Measurements from ENCODE around the gene EVC2.

The EVC2 gene

DNA sequence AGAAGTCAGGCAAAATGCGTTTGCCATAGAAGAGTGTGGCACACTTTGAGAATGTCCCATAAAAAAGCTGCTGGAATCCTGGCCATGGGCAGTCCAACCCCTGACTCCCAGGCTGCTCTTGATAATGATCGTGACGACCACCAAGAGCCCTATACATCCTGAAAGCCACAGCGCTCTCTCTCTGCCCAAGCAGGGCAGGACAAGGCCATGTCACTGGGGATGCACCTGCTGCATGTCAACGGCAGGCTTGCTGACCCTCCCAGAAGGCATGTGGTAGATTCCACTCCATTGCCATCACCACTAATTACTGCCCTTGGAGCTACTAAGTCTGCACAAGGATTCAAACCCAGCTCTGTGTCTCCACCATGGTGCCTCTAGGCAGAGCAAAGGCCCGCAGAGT, 144.5 kb downstream of the EVC2 start:
- Histone ChIP-seq H3K9me3 (ENCODE audit: control insufficient read depth, low read length) (no peaks in the 10 kb centered on the region), H3K36me3 (ENCODE audit: control insufficient read depth, insufficient read depth, low read length) (no peaks in the 10 kb centered on the region), H3K27me3 (ENCODE audit: control insufficient read depth, insufficient read depth, low read length) (no peaks in the 10 kb centered on the region), H3K9ac (ENCODE audit: low read length) (no peak overlapping the region), H3K4me3 (ENCODE audit: low read length) (no peak overlapping the region), H3K4me1 (ENCODE audit: control insufficient read depth, insufficient read depth, low read length) (no peaks in the 10 kb centered on the region)

DNA sequence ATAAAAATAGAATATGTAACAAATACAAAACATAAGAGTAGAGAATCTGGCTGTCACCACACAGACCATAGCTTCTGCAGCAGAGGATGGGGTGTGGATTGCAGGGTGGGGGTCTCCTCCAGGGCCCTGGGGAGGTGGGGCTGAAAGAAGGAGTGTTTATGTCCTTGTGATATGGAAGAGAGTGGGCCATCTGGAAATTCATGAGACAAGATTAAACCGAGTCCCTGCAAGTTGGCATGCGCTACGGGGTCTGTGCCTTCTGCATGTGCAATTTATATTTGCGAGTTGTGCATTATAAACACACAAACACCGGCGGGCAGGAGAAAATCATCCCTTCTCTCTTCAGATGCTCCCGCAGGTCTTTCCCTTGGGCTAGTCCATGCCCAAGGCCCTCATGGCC, 145.9 kb downstream of the EVC2 start:
- Histone ChIP-seq H3K27me3 (ENCODE audit: control insufficient read depth, insufficient read depth, low read length) (no peaks in the 10 kb centered on the region), H3K36me3 (ENCODE audit: control insufficient read depth, insufficient read depth, low read length) (no peaks in the 10 kb centered on the region), H3K9ac (ENCODE audit: low read length) (no peak overlapping the region), H3K4me1 (ENCODE audit: control insufficient read depth, insufficient read depth, low read length) (no peaks in the 10 kb centered on the region), H3K9me3 (ENCODE audit: control insufficient read depth, low read length) (no peaks in the 10 kb centered on the region), H3K4me3 (ENCODE audit: low read length) (no peak overlapping the region)

- no peaks in the 10 kb centered on the region for H3K4me1 ChIP-seq (ENCODE audit: control insufficient read depth, insufficient read depth, low read length)
- no peaks in the 10 kb centered on the region for H3K9me3 ChIP-seq (ENCODE audit: control insufficient read depth, low read length)
- H3K36me3 ChIP-seq (ENCODE audit: control insufficient read depth, insufficient read depth, low read length) = no peaks in the 10 kb centered on the region
- no peak overlapping the region for H3K9ac ChIP-seq (ENCODE audit: low read length)
- no peak overlapping the region for H3K4me3 ChIP-seq (ENCODE audit: low read length)
- H3K27me3 ChIP-seq (ENCODE audit: control insufficient read depth, insufficient read depth, low read length) = no peaks in the 10 kb centered on the region
Observed at GRCh38 chr4:5561286-5561685, 147.1 kb downstream of the EVC2 start.

DNA sequence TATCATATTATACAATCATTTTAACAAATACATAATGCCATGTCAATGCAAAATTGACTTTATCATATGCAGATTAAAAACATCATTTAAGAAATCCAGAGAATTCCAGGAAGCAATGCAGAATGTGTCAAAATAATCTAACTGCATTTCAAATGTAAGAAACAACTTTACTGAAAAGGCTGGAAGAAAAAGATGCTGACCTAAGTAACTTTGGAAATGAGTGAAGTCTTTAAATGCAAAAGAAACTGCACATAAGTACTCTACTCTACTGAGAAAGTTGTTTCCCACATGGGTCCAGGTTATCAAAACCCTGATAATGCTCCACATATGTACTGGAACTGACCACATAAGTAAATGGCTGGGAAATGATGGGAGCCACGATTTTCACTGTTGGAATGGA, 149.9 kb downstream of the EVC2 start:
- no peaks in the 10 kb centered on the region for H3K36me3 ChIP-seq (ENCODE audit: control insufficient read depth, insufficient read depth, low read length)
- no peaks in the 10 kb centered on the region for H3K9me3 ChIP-seq (ENCODE audit: control insufficient read depth, low read length)
- H3K9ac ChIP-seq (ENCODE audit: low read length) = no peak overlapping the region
- no peak overlapping the region for H3K4me3 ChIP-seq (ENCODE audit: low read length)
- H3K4me1 ChIP-seq (ENCODE audit: control insufficient read depth, insufficient read depth, low read length) = no peaks in the 10 kb centered on the region
- no peaks in the 10 kb centered on the region for H3K27me3 ChIP-seq (ENCODE audit: control insufficient read depth, insufficient read depth, low read length)

- Histone ChIP-seq H3K4me1 (ENCODE audit: control insufficient read depth, insufficient read depth, low read length) (no peaks in the 10 kb centered on the region), H3K36me3 (ENCODE audit: control insufficient read depth, insufficient read depth, low read length) (no peaks in the 10 kb centered on the region)
Observed at GRCh38 chr4:5554376-5554775, 154.0 kb downstream of the EVC2 start.

GRCh38 chr4:5553801-5554200, 154.6 kb downstream of the EVC2 start:
- no peaks in the 10 kb centered on the region for H3K27me3 ChIP-seq (ENCODE audit: control insufficient read depth, insufficient read depth, low read length)
- H3K9me3 ChIP-seq (ENCODE audit: control insufficient read depth, low read length) = no peaks in the 10 kb centered on the region
- no peak overlapping the region for H3K9ac ChIP-seq (ENCODE audit: low read length)
- H3K36me3 ChIP-seq (ENCODE audit: control insufficient read depth, insufficient read depth, low read length) = no peaks in the 10 kb centered on the region
- no peak overlapping the region for H3K4me3 ChIP-seq (ENCODE audit: low read length)
- no peaks in the 10 kb centered on the region for H3K4me1 ChIP-seq (ENCODE audit: control insufficient read depth, insufficient read depth, low read length)

More at GRCh38 chr4:5554376-5554775, 154.0 kb downstream of the EVC2 start:
- Histone ChIP-seq H3K9me3 (ENCODE audit: control insufficient read depth, low read length) (no peaks in the 10 kb centered on the region), H3K27me3 (ENCODE audit: control insufficient read depth, insufficient read depth, low read length) (no peaks in the 10 kb centered on the region), H3K4me3 (ENCODE audit: low read length) (no peak overlapping the region), H3K9ac (ENCODE audit: low read length) (no peak overlapping the region)

- no peak overlapping the region for H3K4me3 ChIP-seq (ENCODE audit: low read length)
- no peaks in the 10 kb centered on the region for H3K36me3 ChIP-seq (ENCODE audit: control insufficient read depth, insufficient read depth, low read length)
- no peaks in the 10 kb centered on the region for H3K27me3 ChIP-seq (ENCODE audit: control insufficient read depth, insufficient read depth, low read length)
- no peak overlapping the region for H3K9ac ChIP-seq (ENCODE audit: low read length)
- no peaks in the 10 kb centered on the region for H3K9me3 ChIP-seq (ENCODE audit: control insufficient read depth, low read length)
- H3K4me1 ChIP-seq (ENCODE audit: control insufficient read depth, insufficient read depth, low read length) = no peaks in the 10 kb centered on the region
Observed at GRCh38 chr4:5552451-5552850, 155.9 kb downstream of the EVC2 start.

DNA sequence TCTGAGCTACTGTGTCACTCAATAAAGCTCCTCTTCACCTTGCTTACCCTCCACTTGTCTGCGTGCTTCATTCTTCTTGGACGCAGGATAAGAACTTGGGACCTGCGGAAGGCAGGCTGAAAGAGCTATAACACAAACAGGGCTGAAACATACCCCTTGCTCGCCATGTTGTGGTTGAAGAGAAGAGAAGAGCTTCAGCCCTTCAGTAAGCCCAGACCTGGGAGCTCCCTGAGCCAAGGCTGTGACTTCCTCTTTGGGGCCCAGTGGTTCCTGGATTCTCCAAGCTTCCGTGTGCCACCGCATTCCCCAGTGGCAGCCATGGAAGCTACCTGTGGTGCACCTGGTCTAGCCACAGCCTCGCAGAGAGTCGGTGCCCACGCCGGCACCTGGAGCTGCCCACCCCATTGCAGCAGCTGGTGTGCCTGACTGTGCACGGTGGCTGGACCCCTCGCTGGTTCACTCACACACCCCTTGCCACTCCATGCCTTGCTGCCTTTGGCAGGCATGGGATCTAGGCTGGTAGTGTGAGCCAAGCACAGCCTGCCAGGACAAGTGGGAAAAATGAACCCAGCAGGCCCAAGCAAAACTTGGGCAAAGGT, 160.6 kb downstream of the EVC2 start:
- H3K9me3 ChIP-seq (ENCODE audit: control insufficient read depth, low read length) = no peaks in the 10 kb centered on the region
- no peaks in the 10 kb centered on the region for H3K36me3 ChIP-seq (ENCODE audit: control insufficient read depth, insufficient read depth, low read length)
- H3K9ac ChIP-seq (ENCODE audit: low read length) = no peak overlapping the region
- H3K4me3 ChIP-seq (ENCODE audit: low read length) = no peak overlapping the region
- no peaks in the 10 kb centered on the region for H3K27me3 ChIP-seq (ENCODE audit: control insufficient read depth, insufficient read depth, low read length)
- no peaks in the 10 kb centered on the region for H3K4me1 ChIP-seq (ENCODE audit: control insufficient read depth, insufficient read depth, low read length)

DNA sequence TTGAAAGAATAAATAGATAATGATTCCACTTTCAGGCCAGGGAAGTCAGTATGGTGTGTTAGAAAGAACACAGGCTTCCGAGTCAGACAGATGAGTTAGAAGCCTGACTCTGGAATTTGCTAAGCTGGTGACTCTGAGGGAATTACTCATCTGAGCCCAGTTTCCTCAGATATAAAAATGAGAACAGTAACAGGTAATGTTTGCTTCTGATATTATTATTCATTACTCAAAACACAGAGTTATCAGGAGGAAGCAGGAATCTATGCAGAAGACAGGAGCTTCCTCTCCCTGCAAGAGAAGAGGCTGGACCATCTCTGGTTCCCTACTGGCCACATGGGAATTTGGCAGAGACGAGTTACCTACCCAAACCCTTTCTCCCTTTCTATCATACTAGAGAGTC, 163.1 kb downstream of the EVC2 start:
- H3K36me3 ChIP-seq (ENCODE audit: control insufficient read depth, insufficient read depth, low read length) = no peaks in the 10 kb centered on the region
- H3K4me1 ChIP-seq (ENCODE audit: control insufficient read depth, insufficient read depth, low read length) = no peaks in the 10 kb centered on the region
- no peaks in the 10 kb centered on the region for H3K27me3 ChIP-seq (ENCODE audit: control insufficient read depth, insufficient read depth, low read length)
- no peak overlapping the region for H3K4me3 ChIP-seq (ENCODE audit: low read length)
- no peak overlapping the region for H3K9ac ChIP-seq (ENCODE audit: low read length)
- no peaks in the 10 kb centered on the region for H3K9me3 ChIP-seq (ENCODE audit: control insufficient read depth, low read length)

DNA sequence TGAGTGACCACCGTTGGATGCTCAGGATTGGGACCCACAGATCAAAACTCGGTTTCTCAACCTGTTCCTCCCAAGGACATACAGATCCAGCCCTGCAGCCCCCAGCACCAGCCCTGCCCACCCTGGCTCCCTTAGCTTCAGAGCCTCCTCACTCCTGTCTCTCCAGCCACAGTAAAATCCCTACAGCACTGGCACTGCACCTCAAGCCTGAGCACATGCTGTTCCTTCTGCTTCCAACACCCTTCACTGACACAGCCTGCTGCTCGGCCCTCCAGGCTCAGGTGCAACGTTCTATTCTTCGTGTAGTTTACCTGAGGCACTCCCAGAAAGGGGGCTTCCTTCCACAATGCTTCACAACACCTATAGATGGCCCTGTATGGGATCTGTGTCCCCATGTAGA, 163.6 kb downstream of the EVC2 start:
- Histone ChIP-seq H3K9me3 (ENCODE audit: control insufficient read depth, low read length) (no peaks in the 10 kb centered on the region), H3K36me3 (ENCODE audit: control insufficient read depth, insufficient read depth, low read length) (no peaks in the 10 kb centered on the region), H3K4me3 (ENCODE audit: low read length) (no peak overlapping the region), H3K27me3 (ENCODE audit: control insufficient read depth, insufficient read depth, low read length) (no peaks in the 10 kb centered on the region), H3K4me1 (ENCODE audit: control insufficient read depth, insufficient read depth, low read length) (no peaks in the 10 kb centered on the region), H3K9ac (ENCODE audit: low read length) (no peak overlapping the region)

DNA sequence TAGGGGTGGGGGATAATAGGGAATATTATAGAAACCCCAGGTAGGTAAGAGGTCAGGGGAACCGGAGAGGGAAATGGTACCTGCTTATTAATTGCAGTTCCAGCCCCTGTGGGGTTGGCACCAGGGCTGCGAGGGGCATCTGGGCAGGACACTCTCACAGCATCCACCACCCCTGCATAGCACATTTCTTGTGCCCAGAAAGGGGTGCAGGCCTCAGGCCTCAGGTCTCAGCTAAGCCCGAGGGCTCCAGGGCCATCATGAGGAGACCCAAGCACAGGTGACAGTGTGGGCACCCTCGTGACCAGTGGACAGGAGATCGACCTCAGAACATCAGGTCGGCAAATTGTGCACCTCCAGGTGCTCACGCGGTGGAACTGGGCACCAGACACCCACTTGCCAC, 164.7 kb downstream of the EVC2 start:
- no peaks in the 10 kb centered on the region for H3K27me3 ChIP-seq (ENCODE audit: control insufficient read depth, insufficient read depth, low read length)
- no peaks in the 10 kb centered on the region for H3K9me3 ChIP-seq (ENCODE audit: control insufficient read depth, low read length)
- H3K4me1 ChIP-seq (ENCODE audit: control insufficient read depth, insufficient read depth, low read length) = no peaks in the 10 kb centered on the region
- no peaks in the 10 kb centered on the region for H3K36me3 ChIP-seq (ENCODE audit: control insufficient read depth, insufficient read depth, low read length)
- no peak overlapping the region for H3K4me3 ChIP-seq (ENCODE audit: low read length)
- H3K9ac ChIP-seq (ENCODE audit: low read length) = no peak overlapping the region

- H3K9me3 ChIP-seq (ENCODE audit: control insufficient read depth, low read length) = no peaks in the 10 kb centered on the region
Observed at GRCh38 chr4:5541169-5541568, 167.2 kb downstream of the EVC2 start.

GRCh38 chr4:5539584-5539983, 168.8 kb downstream of the EVC2 start:
- Histone ChIP-seq H3K27me3 (ENCODE audit: control insufficient read depth, insufficient read depth, low read length) (no peaks in the 10 kb centered on the region), H3K9me3 (ENCODE audit: control insufficient read depth, low read length) (no peaks in the 10 kb centered on the region), H3K9ac (ENCODE audit: low read length) (no peak overlapping the region), H3K36me3 (ENCODE audit: control insufficient read depth, insufficient read depth, low read length) (no peaks in the 10 kb centered on the region), H3K4me1 (ENCODE audit: control insufficient read depth, insufficient read depth, low read length) (no peaks in the 10 kb centered on the region), H3K4me3 (ENCODE audit: low read length) (no peak overlapping the region)

More at GRCh38 chr4:5541169-5541568, 167.2 kb downstream of the EVC2 start:
- H3K9ac ChIP-seq (ENCODE audit: low read length) = no peak overlapping the region
- no peak overlapping the region for H3K4me3 ChIP-seq (ENCODE audit: low read length)
- H3K4me1 ChIP-seq (ENCODE audit: control insufficient read depth, insufficient read depth, low read length) = no peaks in the 10 kb centered on the region
- H3K27me3 ChIP-seq (ENCODE audit: control insufficient read depth, insufficient read depth, low read length) = no peaks in the 10 kb centered on the region
- no peaks in the 10 kb centered on the region for H3K36me3 ChIP-seq (ENCODE audit: control insufficient read depth, insufficient read depth, low read length)
